Neural cell (in vitro differentiated cells): ENCODE measurements around the gene TPD52L1.

Experiments used
- EP300 ChIP-seq: fragments of 450-650 bp; conservative IDR thresholded peaks from 2 replicates; pipeline ENCODE4 v1.6.1; 2014; ENCODE audit warnings: antibody characterized with exemption, mild to moderate bottlenecking, moderate library complexity; ENCODE audit not compliant: poor library complexity, severe bottlenecking
- EZH2 ChIP-seq: fragments of 200-600, 300-800 bp; shearing (Covaris generic), sonication (generic); IDR thresholded peaks from 2 replicates; pipeline ENCODE4 v1.6.1; 2014; ENCODE audit warnings: antibody characterized with exemption, low read length, borderline replicate concordance, mild to moderate bottlenecking; ENCODE audit not compliant: insufficient read depth, poor library complexity, severe bottlenecking
- SMC3 ChIP-seq: fragments of 450-650 bp; conservative IDR thresholded peaks from 2 replicates; pipeline ENCODE4 v1.6.1; 2014; ENCODE audit warnings: antibody characterized with exemption, mild to moderate bottlenecking, moderate library complexity; ENCODE audit not compliant: poor library complexity
- TF ChIP-seq, protein P1 (sequence below): fragments of 450-650 bp; IDR thresholded peaks from 2 replicates; pipeline ENCODE4 v1.5.1; 2014; ENCODE audit warnings: antibody characterized with exemption, mild to moderate bottlenecking, moderate library complexity; ENCODE audit not compliant: poor library complexity, severe bottlenecking

DNA sequence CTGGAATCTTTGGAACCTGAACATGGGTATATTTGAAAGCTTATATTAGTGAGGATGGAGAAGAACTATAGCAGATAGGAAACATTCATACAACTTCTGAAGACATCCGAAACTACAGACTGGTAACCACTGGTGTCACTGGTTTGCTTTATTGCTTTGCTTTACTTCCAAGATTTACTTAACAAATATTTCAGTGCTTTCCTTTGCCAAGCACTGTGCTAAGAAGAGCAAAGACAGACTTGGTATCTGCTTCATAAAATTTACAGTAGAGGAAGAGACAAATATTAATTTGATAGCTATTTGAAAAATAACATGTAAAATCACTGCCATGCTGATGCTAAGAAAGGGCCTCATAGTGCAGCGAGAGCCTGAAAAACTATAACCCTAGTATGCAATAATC lies 1.8 kb downstream of the TPD52L1 start:
- TF ChIP-seq, protein P1, sequence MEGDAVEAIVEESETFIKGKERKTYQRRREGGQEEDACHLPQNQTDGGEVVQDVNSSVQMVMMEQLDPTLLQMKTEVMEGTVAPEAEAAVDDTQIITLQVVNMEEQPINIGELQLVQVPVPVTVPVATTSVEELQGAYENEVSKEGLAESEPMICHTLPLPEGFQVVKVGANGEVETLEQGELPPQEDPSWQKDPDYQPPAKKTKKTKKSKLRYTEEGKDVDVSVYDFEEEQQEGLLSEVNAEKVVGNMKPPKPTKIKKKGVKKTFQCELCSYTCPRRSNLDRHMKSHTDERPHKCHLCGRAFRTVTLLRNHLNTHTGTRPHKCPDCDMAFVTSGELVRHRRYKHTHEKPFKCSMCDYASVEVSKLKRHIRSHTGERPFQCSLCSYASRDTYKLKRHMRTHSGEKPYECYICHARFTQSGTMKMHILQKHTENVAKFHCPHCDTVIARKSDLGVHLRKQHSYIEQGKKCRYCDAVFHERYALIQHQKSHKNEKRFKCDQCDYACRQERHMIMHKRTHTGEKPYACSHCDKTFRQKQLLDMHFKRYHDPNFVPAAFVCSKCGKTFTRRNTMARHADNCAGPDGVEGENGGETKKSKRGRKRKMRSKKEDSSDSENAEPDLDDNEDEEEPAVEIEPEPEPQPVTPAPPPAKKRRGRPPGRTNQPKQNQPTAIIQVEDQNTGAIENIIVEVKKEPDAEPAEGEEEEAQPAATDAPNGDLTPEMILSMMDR: no peak
- TF ChIP-seq SMC3 (no peak), EZH2 (no peak), EP300 (no peak)
